HG02973 (cell line): ENCODE measurements around the gene TMEM44.
"Not testable (repeated sequence)": the region's sequence is repeated elsewhere in the genome, so short reads cannot be mapped to it uniquely, and the experiment has no call there.

Experiments
- ATAC-seq: cut with Tn5 transposase; IDR thresholded peaks from one replicate; pipeline ENCODE4 v1.9.1; 2021; ENCODE audit warnings: moderate library complexity; ENCODE audit not compliant: unreplicated experiment

Gene TMEM44

DNA sequence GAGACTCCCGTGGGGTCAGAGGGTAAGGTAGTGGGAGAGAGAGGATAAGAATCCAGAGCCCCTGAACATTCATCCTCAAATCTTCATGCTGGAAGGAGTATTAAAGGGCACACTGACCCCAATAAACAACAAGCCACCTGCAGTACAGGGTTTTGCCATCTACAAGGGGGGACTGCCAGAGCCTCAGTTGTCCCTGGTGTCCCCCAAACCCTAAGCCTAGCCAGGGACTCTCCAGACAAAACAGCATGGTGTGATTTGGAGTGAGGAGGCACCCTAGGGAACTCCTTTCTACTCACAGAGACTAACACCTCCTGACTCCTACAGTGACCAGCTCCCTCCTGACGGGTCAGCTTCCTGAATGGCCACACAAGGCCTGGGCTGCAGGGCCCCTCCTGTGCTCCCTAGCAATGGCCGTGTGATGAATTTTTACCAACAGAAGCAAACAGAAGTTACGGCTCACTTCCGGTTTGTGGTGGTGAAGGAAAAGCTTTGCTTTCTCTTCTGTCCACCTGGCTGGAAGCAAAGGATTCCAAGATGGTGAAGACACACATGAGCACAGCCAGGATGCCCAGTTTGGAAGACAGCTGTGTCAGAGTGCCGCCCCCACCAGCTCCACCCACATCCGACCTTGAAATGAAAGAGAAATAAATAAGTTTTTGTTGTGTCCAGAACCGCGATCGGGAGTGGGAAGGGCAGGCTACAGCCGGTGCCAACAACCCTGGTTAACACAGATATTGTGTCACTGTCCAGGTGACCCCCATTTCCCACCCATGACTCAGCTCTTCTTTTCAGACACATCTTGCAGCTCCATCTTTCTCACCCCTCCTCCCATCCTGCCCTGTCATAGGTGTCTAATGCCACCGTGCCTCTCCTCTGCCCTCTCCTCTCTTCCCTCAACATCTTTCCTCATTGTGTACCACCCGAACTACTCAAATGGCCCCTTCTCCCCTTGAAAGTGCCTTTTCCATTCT is 76.8 kb downstream of the TMEM44 start:
- no peak for ATAC-seq

DNA sequence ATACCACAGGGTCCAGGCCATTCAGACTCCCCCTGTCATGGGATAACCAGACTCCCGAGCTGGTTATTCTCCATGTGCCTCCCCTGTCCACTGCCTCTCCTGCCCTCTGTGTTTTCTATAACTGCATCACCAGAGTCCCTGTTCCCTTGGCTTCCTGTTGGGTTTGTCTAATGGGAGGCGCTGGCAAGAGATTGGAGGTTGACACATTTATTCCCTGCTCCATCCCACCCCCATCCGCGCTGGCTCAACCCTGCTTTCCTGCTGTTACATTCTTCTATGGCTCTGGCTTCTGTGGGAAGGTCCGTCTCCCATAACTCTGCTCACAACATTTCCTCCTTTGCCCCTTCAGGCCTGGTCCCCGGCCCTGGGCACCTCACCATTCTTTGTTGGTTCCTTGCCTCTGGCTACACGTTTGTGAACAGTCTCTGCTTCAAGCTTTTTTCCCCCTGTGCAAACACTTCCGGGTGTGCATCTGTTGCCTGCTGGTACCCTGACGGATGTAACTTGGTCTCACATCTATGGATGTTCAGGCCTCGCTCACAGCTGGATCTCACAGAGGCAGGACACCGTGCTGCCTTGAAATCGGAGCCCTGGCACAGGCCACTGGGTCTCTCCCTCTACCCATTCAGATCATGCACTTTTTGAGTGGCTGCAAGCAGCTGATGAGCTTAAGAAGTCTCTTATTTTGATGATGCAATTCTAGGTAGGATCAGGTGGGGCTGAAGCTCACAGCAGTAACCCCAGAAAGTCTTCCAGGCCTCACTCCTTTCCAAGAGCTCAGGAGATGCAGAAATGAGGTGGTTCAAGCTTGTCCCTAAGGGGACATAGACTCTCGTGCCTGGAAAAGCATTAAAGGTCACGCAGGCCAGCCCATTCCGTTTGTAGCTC is 77.8 kb downstream of the TMEM44 start:
- no peak for ATAC-seq

DNA sequence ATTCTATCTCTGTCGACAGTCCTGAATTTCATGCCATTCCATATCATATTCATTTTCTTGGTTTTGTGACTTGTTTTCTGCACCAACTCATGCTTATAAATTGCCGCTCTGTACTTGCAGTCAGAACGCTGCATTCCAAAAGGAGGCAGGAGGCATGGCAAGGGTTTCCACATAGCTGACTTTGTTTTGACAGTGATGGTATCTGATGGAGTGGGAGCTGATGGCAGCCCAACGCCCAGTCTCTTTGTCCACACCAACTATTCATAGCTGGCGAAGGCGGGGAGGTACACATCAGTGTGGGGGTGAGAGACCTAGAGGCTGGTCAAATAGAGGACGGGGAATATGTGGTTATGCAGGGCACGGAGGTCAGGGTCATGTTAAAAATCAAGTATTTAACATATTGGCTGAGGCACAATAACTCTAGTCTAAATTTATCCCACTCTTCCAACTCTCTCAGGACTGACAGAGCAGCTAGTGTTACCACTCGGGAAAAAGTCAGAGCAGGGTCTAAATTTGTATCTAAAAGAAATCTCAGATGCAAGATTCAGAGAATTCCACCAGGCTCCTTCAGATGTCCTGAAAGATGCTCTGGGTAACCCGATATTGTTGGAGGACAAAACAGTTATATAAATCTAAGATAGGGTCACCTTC is 78.6 kb downstream of the TMEM44 start:
- ATAC-seq: no peak

DNA sequence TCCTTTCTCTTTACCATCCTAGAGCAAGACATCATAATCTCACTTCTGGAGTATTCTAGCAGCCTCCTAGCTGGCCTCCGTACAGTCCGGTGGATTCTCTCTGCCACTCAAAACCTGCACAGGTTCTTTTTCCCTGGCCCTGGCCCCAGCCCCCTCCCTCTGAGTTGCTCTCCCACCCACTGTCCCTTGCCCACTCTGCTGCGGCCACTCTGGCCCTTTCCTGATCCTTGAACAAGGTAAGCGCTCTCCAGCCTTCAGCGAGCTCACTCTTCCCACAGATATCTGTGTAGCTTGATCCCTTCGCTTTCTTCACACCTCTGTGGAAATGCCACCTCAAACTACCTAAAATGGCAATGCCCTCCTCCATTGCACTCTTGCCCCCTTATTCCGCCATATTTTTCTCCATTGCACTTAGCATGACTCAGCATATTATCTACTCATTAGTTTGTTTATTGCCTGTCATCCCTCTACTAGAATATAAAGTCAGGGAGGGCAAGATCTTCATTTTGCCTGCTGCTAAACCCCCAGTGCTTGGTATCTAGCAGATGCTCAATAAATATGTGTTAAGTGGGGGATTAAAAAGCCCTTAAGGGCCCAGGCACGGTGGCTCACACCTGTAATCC is 80.8 kb downstream of the TMEM44 start:
- no peak for ATAC-seq

DNA sequence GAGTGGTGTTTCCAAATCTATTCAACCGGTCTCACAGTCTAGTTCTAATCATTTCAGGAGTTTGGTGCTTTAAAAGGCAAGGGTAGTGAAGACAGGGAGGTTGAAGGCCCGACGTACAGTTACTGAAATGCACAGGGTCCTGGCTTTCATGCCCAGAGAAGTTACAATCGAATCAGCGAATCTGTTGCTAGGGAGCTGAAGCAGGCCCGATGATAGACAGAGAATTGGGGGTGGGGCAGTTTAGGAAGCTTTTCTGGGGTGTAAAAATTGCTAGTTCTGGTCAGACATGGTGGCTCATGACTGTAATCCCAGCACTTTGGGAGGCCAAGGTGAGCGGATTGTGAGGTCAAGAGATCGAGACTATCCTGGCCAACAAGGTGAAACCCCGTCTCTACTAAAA is 83.4 kb downstream of the TMEM44 start:
- no peak for ATAC-seq

DNA sequence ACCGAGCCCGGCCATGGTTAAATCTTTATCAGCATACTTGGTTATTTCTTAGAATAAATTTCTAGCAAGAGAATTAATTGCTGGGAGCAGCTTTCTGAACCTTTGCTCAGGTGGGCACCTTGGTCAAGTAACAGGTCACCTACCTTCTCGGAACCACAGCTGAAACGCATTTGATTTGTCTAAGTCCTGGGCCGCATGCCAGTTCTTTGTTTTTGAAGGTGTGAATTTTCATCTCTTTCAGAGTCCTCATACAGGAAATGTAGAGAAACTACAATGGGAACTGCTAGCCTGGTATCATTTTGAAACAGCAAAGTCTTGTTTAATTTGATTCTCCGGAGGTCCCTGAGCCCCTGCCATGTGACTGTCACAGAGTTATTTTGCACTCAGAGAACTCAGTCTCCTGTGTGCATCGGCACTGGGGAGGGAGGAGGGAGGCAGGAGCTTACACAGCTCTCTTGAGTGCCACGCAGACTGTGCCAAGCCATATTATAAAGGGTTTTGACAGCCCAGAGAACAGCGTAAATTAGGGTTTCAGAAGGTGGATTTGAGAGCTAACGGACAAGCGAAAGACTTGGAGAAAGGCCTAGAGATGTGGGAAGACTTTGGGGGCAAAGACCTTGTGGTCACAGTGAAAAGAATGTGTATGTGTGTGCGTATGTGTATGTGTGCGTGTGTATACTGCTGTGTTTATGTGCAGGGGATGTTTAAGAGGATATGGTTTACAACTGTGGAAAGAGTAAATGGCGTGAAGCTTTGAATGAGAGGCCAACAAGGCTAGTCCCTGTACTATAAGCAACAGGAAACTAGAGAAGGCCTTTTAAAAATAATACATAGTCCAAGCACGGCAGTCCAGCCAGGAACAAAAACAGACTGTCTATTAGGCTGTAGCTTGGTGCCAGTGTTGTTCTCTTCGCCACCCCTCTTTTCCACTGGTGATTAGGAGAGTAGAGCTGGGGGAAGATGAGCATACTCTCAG is 84.6 kb downstream of the TMEM44 start:
- no peak for ATAC-seq

DNA sequence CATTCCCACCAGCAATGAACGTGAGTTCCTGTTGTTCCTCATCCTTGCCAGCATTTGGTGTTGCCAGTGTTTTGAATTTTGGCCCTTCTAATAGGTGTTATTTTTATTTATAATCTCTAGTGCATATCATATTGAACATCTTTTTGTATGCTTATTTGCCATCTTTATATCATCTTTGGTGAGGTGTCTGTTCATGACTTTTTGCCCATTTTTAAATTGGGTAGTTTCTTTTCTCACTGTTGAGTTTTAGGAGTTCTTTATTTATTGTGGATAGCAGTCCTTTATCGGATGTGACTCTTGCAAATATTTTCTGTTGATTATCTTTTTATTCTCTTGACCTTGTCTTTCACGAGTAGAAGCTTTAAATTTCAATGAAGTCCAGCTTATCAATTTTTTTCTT is 86.2 kb downstream of the TMEM44 start:
- ATAC-seq: no peak

DNA sequence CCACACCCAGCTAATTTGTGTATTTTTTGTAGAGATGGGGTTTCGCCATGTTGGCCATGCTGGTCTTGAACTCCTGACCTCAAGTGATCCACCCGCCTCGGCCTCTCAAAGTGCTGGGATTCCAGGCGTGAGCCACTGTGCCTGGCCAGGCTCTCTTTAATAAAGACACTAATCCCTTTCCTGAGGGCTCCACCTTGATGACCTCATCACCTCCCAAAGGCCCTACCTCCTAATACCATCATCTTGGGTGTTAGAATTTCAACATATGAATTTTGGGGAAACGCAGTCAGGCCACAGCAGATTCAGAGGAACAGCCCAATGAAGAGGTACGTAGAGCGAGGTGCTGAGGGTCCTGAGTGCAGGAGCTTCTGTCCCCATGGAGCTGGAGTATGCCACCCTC is 87.7 kb downstream of the TMEM44 start:
- not testable (repeated sequence) for ATAC-seq

DNA sequence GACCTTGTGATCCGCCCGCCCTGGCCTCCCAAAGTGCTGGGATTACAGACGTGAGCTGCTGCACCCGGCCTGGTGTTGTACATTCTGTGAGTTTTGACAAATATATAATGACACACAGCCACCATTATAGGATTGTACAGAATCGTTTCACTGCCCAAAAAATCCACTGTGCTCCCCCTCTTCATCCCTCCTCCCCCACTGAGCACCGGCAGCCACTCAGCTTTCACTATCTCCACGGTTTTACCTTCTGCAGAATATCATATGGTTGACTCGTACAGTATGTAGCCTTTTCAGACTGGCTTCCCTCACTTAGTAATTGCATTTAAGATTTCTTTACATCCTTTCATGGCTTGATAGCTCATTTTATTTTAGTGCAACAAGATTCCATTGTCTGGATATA is 89.7 kb downstream of the TMEM44 start:
- no peak for ATAC-seq

DNA sequence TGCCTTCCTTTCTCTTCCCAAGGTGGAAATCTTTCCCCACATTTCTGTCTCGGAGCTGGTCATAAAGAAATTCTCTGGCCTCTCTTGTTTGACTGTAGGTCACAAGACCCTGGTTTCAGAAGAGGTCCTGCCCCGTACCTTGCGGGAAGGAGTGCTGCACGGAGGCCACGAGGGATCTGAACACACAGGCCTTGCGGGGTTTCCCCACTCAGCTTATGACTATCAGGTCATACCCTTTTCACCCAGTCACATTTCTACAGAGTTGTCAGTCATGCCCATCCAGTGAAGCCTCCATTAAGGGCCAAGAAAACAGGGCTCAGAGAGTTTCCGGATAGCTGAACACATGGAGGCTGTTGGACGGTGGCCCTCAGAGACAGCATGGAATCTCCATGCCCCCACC is 91.7 kb downstream of the TMEM44 start:
- ATAC-seq: no peak

DNA sequence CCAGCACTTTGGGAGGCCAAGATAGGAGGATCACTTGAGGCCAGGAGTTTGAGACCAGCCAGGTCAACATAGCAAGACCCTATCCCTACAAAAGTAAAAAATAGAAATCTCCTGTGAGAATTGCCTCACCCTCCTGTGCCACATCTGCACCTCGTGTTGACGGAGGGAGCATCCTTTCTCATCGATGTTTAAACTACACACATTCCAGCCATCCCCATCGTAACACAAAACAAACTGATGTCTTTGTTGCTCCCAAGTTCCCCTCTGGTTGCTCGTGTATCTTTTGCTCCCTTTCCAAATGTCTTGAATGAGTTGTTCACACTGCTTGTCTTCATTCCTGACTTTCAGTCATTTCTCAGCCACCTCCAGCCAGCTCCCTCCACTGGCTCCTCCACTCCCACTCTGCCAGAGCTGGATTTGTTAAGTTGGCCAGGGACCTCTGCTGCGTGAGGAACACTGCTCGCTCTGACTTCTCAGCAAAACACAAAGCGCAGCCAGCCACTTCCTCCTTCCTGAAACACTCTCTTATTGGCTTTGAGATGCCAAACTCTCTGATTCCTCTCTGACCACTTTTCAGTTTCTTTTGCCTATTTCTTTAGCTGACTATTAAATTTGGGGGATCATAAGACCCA is 92.8 kb downstream of the TMEM44 start:
- no peak for ATAC-seq

DNA sequence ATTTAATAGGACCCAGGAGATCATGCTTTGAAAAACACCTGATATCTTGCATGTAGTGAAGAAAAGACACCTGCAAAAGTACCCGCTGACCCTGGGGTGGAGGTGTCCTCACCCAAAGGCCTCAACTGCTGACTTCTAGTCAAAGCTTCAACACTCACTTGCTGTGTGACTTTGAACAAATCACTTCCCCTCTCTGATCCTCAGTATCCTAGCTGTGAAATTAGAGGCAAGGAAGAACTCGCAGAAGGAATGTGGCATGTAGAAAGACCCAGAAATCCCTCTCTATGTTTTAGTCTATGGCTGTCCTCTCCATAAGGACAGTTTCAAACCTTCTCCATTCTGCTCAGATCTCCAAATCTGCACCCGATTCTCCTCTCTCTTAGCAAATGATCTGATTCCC is 93.7 kb downstream of the TMEM44 start:
- no peak for ATAC-seq

DNA sequence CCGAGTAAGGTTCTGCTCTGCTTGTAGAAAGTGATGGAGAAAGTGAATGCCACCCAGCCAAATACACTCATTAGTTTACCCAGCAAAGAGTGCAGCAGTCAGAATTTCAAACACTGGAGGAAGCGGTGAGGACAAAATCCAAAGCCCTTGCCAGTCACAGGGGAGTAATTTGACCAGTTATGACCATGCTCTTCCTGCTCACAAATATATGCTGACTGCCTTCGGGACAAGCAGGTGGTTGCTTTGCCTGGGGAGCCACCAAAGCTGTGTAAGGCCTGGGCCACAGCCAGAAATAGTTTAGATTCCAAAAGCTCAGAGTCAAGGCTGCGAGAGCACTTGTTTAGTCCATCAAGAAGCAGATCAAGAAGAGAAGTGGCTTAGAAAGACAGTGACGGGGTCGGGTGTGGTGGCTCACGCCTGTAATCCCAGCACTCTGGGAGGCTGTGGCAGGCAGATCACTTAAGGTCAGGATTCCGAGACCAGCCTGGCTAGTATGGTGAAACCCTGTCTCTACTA is 95.4 kb downstream of the TMEM44 start:
- no peak for ATAC-seq
